GM18519 (cell line): ENCODE measurements around the gene SDSL.

Experiments
- ATAC-seq: cut with Tn5 transposase; IDR thresholded peaks from one replicate; pipeline ENCODE4 v1.9.1; 2021; ENCODE audit warnings: mild to moderate bottlenecking, moderate library complexity; ENCODE audit not compliant: unreplicated experiment, low FRiP score

The SDSL gene

GRCh38 chr12:113395119-113395518 lies 27.1 kb upstream of the SDSL start:
- ATAC-seq: no peak

GRCh38 chr12:113396200-113396599 lies 26.0 kb upstream of the SDSL start:
- no peak for ATAC-seq

- ATAC-seq: no peak
Measured at GRCh38 chr12:113396828-113397496, 25.2 kb upstream of the SDSL start.

GRCh38 chr12:113397497-113398197 lies 24.5 kb upstream of the SDSL start:
- no peak for ATAC-seq

- no peak for ATAC-seq
Measured at GRCh38 chr12:113398346-113399290, 23.6 kb upstream of the SDSL start.

- ATAC-seq: no peak
Measured at GRCh38 chr12:113399490-113399889, 22.7 kb upstream of the SDSL start.

- ATAC-seq: no peak
Measured at GRCh38 chr12:113400362-113400761, 21.8 kb upstream of the SDSL start.

GRCh38 chr12:113401066-113402000 lies 20.8 kb upstream of the SDSL start:
- ATAC-seq: no peak

GRCh38 chr12:113402586-113403260 lies 19.5 kb upstream of the SDSL start:
- ATAC-seq: no peak

- no peak for ATAC-seq
Measured at GRCh38 chr12:113403435-113404415, 18.5 kb upstream of the SDSL start, which contains the start of gene SDS. SDS (minus strand) TSS chr12:113403887; CDS start chr12:113399708, 4,179 bp downstream.

GRCh38 chr12:113405694-113406093 lies 16.5 kb upstream of the SDSL start:
- ATAC-seq: no peak

- ATAC-seq: no peak
Measured at GRCh38 chr12:113407931-113408600, 14.1 kb upstream of the SDSL start.

GRCh38 chr12:113408756-113409298 lies 13.4 kb upstream of the SDSL start:
- ATAC-seq: no peak

GRCh38 chr12:113409462-113410124 lies 12.6 kb upstream of the SDSL start:
- ATAC-seq: no peak

GRCh38 chr12:113413488-113413939 lies 8.7 kb upstream of the SDSL start:
- ATAC-seq: no peak

GRCh38 chr12:113414519-113415038 lies 7.6 kb upstream of the SDSL start:
- no peak for ATAC-seq
